ENCODE results near the gene OR1M1.

DNA sequence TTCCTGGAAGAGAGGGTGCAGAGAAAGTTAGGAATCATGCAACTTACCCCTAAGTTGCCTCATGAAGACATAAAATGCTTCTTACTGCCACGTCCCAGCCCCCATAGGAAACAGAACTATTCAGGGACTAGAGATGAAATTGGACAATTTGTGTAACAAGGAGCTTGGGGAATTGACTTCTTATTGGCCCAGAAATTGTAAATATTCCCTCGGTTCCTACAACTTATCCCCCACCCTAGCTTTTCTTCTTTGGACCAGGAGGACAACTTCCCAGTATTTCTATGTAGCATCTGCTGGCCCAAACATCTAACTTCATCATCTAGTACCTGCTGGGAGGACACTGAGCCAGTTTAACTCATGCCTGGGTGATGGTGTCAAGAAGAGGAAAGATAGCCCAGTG, at the start of gene OR1M1:
- TF ChIP-seq, protein P1, sequence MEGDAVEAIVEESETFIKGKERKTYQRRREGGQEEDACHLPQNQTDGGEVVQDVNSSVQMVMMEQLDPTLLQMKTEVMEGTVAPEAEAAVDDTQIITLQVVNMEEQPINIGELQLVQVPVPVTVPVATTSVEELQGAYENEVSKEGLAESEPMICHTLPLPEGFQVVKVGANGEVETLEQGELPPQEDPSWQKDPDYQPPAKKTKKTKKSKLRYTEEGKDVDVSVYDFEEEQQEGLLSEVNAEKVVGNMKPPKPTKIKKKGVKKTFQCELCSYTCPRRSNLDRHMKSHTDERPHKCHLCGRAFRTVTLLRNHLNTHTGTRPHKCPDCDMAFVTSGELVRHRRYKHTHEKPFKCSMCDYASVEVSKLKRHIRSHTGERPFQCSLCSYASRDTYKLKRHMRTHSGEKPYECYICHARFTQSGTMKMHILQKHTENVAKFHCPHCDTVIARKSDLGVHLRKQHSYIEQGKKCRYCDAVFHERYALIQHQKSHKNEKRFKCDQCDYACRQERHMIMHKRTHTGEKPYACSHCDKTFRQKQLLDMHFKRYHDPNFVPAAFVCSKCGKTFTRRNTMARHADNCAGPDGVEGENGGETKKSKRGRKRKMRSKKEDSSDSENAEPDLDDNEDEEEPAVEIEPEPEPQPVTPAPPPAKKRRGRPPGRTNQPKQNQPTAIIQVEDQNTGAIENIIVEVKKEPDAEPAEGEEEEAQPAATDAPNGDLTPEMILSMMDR (IDR thresholded peaks at IDR 0.05): no peak
- no peak for TF ChIP-seq POLR2A (IDR thresholded peaks at IDR 0.05)
